ENCODE measurements around the gene NELFE.

DNA sequence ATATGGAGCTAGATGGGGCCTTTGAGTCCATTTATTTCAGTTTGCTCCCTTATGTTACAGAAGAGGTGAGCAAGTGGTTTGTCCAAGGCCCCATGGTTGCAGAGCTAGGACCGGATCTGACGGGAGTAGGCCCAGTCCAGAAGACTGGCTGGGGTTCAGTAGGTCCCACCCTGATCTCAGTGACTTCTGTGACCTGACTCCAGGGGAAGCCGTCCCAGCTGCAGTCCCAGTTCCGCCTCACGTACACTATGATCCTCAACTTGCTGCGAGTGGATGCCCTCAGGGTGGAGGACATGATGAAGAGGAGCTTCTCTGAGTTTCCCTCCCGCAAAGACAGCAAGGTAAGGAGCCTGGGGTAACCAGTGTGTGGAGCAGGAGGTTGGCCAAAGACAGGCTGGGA lies 7.7 kb upstream of the NELFE start:
- TF ChIP-seq POLR2A (IDR thresholded peaks at IDR 0.05), result no peak
- TF ChIP-seq, protein P1, sequence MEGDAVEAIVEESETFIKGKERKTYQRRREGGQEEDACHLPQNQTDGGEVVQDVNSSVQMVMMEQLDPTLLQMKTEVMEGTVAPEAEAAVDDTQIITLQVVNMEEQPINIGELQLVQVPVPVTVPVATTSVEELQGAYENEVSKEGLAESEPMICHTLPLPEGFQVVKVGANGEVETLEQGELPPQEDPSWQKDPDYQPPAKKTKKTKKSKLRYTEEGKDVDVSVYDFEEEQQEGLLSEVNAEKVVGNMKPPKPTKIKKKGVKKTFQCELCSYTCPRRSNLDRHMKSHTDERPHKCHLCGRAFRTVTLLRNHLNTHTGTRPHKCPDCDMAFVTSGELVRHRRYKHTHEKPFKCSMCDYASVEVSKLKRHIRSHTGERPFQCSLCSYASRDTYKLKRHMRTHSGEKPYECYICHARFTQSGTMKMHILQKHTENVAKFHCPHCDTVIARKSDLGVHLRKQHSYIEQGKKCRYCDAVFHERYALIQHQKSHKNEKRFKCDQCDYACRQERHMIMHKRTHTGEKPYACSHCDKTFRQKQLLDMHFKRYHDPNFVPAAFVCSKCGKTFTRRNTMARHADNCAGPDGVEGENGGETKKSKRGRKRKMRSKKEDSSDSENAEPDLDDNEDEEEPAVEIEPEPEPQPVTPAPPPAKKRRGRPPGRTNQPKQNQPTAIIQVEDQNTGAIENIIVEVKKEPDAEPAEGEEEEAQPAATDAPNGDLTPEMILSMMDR (IDR thresholded peaks at IDR 0.05), result no peak

All from vagina (tissue), 2 donors.